WTC11 (cell line): ENCODE data around the gene MRPL52.

ENCODE experiments used
- OVOL2 ChIP-seq: fragments of 250-450 bp; sonication (Bioruptor Pico); IDR thresholded peaks from 2 replicates; pipeline ENCODE4 v1.9.0; 2021; ENCODE audit warnings: mild to moderate bottlenecking, borderline replicate concordance
- SMAD3 ChIP-seq: sonication (generic); formaldehyde crosslinking; IDR thresholded peaks from 2 replicates; pipeline ENCODE4 v1.8.0; 2022; ENCODE audit warnings: missing genetic modification reagents, mild to moderate bottlenecking, borderline replicate concordance
- SMAD4 ChIP-seq: sonication (generic); formaldehyde crosslinking; IDR thresholded peaks from 2 replicates; pipeline ENCODE4 v1.8.0; 2022; ENCODE audit warnings: mild to moderate bottlenecking, missing genetic modification reagents
- TCF7 ChIP-seq: sonication (generic); formaldehyde crosslinking; IDR thresholded peaks from 2 replicates; pipeline ENCODE4 v1.8.0; 2022; ENCODE audit warnings: mild to moderate bottlenecking, low read depth, missing genetic modification reagents, moderate library complexity
- TF ChIP-seq, protein P1 (sequence below): sonication (generic); formaldehyde crosslinking; IDR thresholded peaks from 2 replicates; pipeline ENCODE4 v1.8.1; 2022; ENCODE audit warnings: missing genetic modification reagents, borderline replicate concordance
- TF ChIP-seq, protein P2 (sequence below): fragments of 200-600 bp; IDR thresholded peaks from 2 replicates; pipeline ENCODE4 v1.8.0; 2022; ENCODE audit warnings: antibody characterized with exemption

DNA sequence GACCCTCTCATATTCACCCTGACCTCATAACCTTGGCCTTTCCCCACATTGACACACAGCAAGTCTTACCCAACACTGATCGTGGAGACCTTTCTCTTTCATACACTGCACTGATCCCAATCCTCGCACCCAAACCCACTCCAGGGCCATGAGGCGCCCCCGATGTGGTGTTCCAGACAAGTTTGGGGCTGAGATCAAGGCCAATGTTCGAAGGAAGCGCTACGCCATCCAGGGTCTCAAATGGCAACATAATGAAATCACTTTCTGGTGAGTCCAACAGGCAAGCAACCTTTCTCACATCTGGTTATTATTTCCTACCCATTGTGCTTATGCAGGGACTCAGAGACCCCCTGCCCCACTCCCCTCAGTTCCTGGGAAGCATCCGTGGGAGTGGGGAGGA lies 12.1 kb downstream of the MRPL52 start:
- TF ChIP-seq OVOL2 (CRISPR knock-in tag) (no peak), SMAD4 (no peak), SMAD3 (CRISPR knock-in tag) (no peak), TCF7 (CRISPR knock-in tag) (no peak)
- TF ChIP-seq, protein P1, sequence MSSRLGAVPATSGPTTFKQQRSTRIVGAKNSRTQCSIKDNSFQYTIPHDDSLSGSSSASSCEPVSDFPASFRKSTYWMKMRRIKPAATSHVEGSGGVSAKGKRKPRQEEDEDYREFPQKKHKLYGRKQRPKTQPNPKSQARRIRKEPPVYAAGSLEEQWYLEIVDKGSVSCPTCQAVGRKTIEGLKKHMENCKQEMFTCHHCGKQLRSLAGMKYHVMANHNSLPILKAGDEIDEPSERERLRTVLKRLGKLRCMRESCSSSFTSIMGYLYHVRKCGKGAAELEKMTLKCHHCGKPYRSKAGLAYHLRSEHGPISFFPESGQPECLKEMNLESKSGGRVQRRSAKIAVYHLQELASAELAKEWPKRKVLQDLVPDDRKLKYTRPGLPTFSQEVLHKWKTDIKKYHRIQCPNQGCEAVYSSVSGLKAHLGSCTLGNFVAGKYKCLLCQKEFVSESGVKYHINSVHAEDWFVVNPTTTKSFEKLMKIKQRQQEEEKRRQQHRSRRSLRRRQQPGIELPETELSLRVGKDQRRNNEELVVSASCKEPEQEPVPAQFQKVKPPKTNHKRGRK (CRISPR knock-in tag) = no peak
- TF ChIP-seq, protein P2, sequence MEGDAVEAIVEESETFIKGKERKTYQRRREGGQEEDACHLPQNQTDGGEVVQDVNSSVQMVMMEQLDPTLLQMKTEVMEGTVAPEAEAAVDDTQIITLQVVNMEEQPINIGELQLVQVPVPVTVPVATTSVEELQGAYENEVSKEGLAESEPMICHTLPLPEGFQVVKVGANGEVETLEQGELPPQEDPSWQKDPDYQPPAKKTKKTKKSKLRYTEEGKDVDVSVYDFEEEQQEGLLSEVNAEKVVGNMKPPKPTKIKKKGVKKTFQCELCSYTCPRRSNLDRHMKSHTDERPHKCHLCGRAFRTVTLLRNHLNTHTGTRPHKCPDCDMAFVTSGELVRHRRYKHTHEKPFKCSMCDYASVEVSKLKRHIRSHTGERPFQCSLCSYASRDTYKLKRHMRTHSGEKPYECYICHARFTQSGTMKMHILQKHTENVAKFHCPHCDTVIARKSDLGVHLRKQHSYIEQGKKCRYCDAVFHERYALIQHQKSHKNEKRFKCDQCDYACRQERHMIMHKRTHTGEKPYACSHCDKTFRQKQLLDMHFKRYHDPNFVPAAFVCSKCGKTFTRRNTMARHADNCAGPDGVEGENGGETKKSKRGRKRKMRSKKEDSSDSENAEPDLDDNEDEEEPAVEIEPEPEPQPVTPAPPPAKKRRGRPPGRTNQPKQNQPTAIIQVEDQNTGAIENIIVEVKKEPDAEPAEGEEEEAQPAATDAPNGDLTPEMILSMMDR = no peak
